Right ventricle myocardium superior (tissue), 1 donor: ENCODE measurements around the gene PLOD2. TPM values are rescaled to one million over a fixed set of nuclear protein-coding genes. Genes with fewer than 3 reads are reported as not detected.

ENCODE experiments used
- ATAC-seq: fragments of 200-7000 bp; cut with Tn5 transposase; one replicate; pipeline ENCODE4 v1.9.1; 2020; ENCODE audit warnings: mild to moderate bottlenecking; ENCODE audit not compliant: poor library complexity
- DNase-seq: peaks from one replicate; pipeline ENCODE4 v3.0.0-alpha.2; 2020
- intact Hi-C: fragments of 100-400 bp; cut with DNase I; formaldehyde crosslinking; loops from one replicate; pipeline ENCODE4 v1.11.2; 2022
- total RNA-seq: library from RNA; stranded (reverse); fragmentation: NEBNext Ultra II Directional; extraction: Animal tissue kit (Norgen Biotek cat#: 25700); gene quantifications from one replicate; pipeline ENCODE4 v1.2.1, GENCODE V29; 2021
- donor health status: DM: no; HTN: yes; CAD: no; lungs with severe emphysema.

PLOD2 gene
- total RNA-seq, 1 donor from 2014 or later = 16.9 TPM

GRCh38 chr3:146172586-146172985 is 11.6 kb upstream of the PLOD2 start:
- ATAC-seq (no peak), DNase-seq (no peak)
- intact Hi-C loops = no loop called here

DNA sequence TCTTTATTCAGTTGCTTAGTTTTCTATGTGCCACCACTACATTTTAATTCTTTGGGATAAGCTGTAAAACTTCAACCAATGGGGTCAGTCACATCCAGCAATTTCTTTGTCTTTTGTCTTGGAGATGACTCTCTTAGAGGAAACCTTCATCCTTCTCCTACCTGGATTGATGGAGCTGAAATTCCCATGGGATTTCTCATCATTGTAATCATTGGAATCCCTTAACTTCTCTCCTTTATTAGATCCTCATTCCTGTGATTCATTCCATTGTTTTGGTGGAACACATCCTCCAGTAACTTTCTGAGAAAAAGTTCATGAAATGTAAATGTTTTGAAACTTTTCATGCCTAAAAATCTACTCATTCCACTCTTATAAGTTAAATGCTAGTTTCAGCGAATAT is 9.6 kb upstream of the PLOD2 start:
- intact Hi-C loops = no loop called here
- ATAC-seq (no peak), DNase-seq (no peak)

DNA sequence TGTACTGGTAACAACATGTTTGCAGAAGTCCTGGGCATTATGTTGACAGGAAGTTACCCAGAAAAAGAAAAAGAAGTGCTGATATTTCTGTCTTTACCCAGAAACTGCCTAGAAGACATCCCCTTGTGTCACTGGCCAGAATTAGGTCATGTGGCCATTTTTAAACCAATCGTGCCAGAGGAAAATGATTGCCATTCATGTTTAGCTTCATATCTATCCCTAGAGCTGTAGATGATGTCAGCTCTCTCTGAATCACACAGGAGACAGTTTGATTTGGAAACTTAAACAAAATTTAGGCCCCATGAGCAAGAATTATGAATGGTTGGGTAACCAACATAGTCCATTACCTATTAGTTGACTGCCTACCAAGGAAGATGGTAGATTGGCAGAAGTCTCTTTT is 8.9 kb upstream of the PLOD2 start:
- DNase-seq = no peak
- no peak for ATAC-seq
- intact Hi-C loops = loop anchor here (10.0 kb wide), 1 partner anchor 95 kb away; no protein-coding TSS in a partner anchor

DNA sequence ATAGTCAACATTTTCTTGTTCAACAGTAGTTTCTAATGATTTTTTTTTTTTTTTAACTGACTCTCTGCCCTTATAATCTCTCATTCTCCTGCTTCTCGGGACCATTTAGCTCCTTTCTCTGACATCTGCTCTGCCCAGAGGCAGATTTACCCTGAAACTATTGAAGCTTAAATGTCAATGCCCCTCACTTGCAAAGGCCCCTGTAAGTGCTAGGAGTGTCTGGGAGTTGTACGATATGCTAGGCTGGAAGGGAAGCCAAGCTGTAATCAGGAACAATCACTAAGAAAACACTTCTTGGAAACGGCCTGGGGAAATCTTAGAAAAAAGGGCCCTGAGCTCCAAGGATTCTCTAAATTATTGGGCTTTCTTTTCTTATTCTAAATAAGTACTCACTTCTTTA is 5.8 kb upstream of the PLOD2 start:
- DNase-seq (no peak), ATAC-seq (peak; percentile 56)
- intact Hi-C loops = loop anchor here (10.0 kb wide), 1 partner anchor 92 kb away; no protein-coding TSS in a partner anchor

- DNase-seq = no peak
- intact Hi-C loops = loop anchor here (10.0 kb wide), 1 partner anchor 92 kb away; no protein-coding TSS in a partner anchor
- ATAC-seq = peak; percentile 16
Measured at GRCh38 chr3:146166415-146166821, 5.4 kb upstream of the PLOD2 start.

GRCh38 chr3:146165877-146166276 is 4.9 kb upstream of the PLOD2 start:
- DNase-seq = no peak
- intact Hi-C loops = loop anchor here (10.0 kb wide), 1 partner anchor 91 kb away; no protein-coding TSS in a partner anchor
- no peak for ATAC-seq

DNA sequence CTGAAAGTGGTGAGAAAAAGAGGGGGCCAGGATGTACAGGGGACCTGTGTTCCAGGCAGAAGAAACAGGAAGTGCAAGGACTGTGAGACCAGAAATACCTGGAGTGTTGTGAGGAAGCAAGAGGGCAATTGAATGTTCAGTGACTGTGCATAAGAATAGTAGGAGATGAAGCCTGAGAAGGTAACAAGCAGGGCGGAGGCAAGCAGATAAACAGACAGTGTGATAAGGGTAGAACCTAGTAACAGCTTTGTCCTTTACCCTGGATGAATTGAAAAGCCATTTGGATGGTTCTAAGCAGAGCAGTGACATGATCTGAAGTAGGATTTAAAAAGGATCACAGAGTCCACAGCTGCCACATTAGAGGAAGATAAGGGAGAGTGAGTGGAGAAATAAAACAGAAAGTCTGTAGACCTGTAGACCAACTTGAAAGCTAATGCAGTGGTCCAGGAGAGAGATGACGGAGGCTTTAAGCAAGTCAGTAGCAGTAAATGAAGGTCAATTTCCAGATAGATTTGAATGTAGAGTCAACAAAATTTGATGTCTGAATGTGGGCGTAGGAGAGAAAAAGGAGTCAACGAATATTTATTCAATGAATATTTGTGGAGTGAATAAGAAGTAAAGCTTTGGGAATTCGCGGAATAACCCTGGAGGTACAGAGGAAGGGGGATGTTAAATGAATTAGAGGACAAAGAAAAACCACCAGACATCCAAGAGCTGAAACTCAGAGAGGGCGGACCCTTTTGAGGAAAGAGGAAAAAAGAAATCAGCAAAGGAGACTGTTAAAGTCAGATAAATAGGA is 4.2 kb upstream of the PLOD2 start:
- DNase-seq (no peak), ATAC-seq (no peak)
- intact Hi-C loops = loop anchor here (10.0 kb wide), 1 partner anchor 90 kb away; no protein-coding TSS in a partner anchor

GRCh38 chr3:146164506-146164905 is 3.5 kb upstream of the PLOD2 start:
- ATAC-seq = no peak
- intact Hi-C loops = loop anchor here (10.0 kb wide), 1 partner anchor 90 kb away; no protein-coding TSS in a partner anchor
- no peak for DNase-seq

- intact Hi-C loops = loop anchor here (10.0 kb wide), 1 partner anchor 89 kb away; no protein-coding TSS in a partner anchor
- ATAC-seq = no peak
- DNase-seq = no peak
Measured at GRCh38 chr3:146164071-146164470, 3.1 kb upstream of the PLOD2 start.

DNA sequence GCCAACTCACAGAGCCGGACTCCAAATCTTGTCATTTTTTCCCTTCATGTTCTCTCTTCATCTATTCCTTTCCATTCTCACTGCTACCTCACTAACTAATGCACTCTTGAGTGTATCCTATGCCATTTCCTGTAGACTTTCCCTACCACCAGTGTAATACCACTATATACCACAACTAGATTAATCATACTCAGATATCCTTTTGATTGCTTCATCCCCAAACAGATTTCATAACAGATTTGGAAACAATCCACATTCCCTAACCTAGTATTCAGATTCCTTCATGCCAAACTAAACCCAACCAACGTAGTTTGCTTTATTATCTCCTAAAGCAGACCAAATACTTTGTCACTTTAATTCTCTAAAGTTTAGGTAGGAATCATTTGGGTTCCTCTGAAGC is 2.6 kb upstream of the PLOD2 start:
- no peak for DNase-seq
- intact Hi-C loops = loop anchor here (10.0 kb wide), 1 partner anchor 89 kb away; no protein-coding TSS in a partner anchor
- no peak for ATAC-seq

- DNase-seq = no peak
- ATAC-seq = no peak
- intact Hi-C loops = loop anchor here (10.0 kb wide), 1 partner anchor 88 kb away; no protein-coding TSS in a partner anchor
Measured at GRCh38 chr3:146162561-146162960, 1.6 kb upstream of the PLOD2 start.

- intact Hi-C loops = loop anchor here (10.0 kb wide), 1 partner anchor 87 kb away; no protein-coding TSS in a partner anchor
- ATAC-seq = peak; percentile 32
- DNase-seq = peak; percentile 57
Measured at GRCh38 chr3:146161663-146162002, 649 bp upstream of the PLOD2 start.

GRCh38 chr3:146160321-146160963 is 542 bp downstream of the PLOD2 start:
- intact Hi-C loops = loop anchor here (10.0 kb wide), 1 partner anchor 86 kb away; no protein-coding TSS in a partner anchor
- ATAC-seq = peak; percentile 66

DNA sequence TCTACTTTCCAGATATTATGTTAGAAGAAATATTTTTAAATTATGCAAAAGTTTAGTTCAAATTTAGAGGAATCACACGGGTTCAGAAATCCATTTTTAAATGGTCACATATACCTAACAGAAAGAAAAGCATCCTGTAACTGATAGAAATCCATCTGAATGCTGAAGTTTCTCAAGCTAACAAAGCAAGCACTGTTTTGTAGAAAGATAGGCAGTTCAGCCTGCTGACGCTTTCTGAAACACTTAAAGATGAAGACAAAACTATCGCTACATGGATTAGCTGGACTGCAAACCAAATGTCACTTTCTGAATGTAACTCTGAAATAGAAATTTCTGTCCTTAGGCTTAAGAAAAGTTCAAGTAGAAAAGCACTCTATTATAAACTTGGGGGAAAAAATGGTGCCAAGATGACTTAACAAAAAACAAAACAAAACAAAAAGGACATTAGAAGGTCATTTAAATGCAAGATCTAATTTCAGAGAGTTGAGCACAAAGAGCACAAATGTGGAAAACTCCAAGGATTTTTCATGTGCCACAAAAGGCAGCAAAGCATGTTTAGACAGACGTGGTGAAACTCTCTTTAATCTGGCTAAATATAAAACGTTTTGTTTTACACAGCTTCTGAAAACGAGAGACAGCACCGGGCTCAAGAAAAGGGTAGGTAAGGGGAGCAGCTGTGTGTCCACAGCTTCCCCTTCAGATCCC is 1.2 kb downstream of the PLOD2 start:
- DNase-seq = no peak
- intact Hi-C loops = loop anchor here (10.0 kb wide), 1 partner anchor 85 kb away; no protein-coding TSS in a partner anchor
- no peak for ATAC-seq

More at GRCh38 chr3:146160321-146160963, 542 bp downstream of the PLOD2 start:
- peak; percentile 54 for DNase-seq

GRCh38 chr3:146159037-146159436 is 1.9 kb downstream of the PLOD2 start:
- no peak for ATAC-seq
- no peak for DNase-seq
- intact Hi-C loops = no loop called here

DNA sequence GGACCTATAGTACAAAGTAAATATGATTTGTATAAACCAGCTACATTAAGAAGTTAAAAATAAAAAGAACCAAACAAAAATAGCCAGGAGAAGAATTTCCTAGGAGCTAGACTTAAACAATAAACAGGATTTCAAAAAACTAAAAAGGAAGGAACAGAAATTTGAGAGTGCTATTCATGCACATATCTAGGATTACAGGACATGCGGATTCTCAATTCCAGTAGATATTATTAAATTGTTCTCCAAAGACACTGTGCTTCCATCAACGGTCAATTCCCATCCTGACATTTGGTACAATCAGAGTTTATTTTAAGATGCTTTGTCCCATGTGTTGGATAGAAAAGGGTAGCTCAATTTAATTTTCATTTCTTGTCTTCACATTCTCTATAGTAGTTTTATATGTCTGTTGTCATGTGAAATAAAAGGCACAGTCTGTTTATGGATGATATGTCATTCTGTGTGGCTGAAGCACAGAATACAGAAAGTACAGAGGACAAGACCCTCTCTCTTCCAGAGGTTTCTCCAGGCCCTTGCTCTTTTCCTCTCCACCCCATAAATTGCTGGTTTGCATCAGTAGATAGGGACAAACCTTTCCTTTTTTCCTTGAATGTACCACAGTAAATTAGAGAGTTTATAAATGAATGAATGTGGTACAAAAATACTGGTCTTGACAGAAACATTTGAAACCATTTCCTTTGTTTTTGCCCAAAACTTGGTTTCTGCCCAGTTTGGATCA is 3.5 kb downstream of the PLOD2 start:
- no peak for DNase-seq
- no peak for ATAC-seq
- intact Hi-C loops = no loop called here

DNA sequence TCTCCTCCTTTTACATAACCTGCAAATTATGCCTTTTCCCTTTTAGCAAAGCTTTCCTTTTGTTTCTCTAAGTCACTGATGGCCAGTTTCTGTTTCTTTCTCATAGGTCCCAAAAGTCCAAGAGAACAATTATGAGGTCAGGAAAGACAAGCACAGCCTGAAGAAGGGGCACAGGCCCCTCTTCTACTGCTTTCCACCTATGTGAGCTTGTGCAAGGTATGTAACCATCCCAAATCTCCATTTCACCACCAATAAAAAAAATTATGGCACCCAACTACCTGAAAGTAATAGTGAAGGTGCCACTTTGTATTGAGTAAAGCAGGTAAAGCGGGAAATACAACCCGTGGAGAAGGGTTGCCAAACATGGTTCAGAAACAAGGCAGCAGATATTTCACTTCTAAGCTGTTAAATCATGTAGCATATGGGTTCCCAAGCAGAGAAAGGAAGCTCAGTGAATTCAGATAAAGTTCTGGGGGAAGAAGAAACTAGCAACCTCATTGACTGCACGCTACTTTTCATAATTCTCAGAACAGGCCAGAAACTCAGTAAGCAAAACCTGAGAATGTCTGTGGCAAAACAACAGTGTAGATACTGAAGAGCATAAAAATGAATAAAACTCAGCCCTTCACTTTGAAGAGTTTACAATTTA is 4.2 kb downstream of the PLOD2 start:
- intact Hi-C loops = no loop called here

DNA sequence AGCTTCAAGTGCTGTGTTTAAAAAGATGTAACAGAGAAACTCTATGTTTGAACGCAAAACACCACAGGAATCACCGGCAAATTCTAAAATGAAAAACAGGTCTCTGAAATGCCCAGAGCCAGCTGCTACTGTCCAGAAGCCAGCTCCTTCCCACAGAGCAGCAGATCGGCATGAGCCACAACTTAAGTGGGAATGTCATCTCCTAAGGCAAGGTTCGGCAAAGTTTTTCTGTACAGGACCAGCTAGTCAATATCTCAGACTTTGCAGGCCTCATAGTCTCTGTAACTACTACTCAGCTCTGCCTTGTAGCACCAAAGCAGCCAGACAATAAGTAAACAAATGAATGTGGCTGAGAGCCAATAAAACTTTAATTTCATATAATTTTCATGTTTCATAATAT is 4.9 kb downstream of the PLOD2 start:
- intact Hi-C loops = no loop called here
- ATAC-seq = peak; percentile 23
- no peak for DNase-seq

More for the DNA sequence above, 4.2 kb downstream of the PLOD2 start:
- DNase-seq (no peak), ATAC-seq (no peak)
